SK-MEL-5 (cell line): ENCODE data around the gene CDCA7L. TPM values are rescaled to one million over a fixed set of nuclear protein-coding genes. Genes with fewer than 3 reads are reported as not detected.
A peak's percentile ranks its signal among the peaks of the same experiment; 100 is the strongest.
"Not testable (repeated sequence)": the region's sequence is repeated elsewhere in the genome, so short reads cannot be mapped to it uniquely, and the experiment has no call there.

Source experiments
- DNase-seq: peaks from one replicate; pipeline ENCODE4 v3.0.0-alpha.2; 2016; ENCODE audit warnings: low read depth, low spot score
- in situ Hi-C: cut with HindIII; loops from 2 replicates; pipeline ENCODE4 v1.10.0; 2016; ENCODE audit warnings: low sequenced_read_pairs, high pct_unique_total_duplicates, low pct_unique_long_range_greater_than_20kb
- total RNA-seq: library from RNA; depleted of rRNA; stranded (reverse); fragments of >200 nt; shearing (Covaris generic); gene quantifications from 2 replicates; pipeline ENCODE4 v1.2.3, GENCODE V29; 2014

Gene CDCA7L
- total RNA-seq, 1 experiment from 2014 or later = 94.3 TPM

DNA sequence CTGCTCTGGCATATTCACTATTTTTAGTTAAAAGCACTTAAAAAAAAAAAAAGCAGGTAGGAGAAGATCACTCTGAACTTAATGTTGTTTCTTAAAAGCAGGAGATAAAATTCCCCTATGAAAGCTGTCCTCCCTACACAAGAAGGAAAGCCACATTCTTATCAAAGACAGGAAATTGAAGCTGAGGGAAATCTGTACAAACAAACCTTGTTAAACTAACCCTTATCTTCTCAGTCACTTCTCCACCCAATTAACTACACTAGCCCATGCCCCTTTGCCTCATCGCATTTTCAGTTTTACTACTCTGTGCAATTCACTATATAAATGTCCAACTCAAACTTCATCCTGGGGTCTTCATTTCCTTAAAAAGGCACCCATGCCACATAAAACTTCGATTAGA is 2.7 kb upstream of the CDCA7L start:
- in situ Hi-C loops = no loop called here
- no peak for DNase-seq

DNA sequence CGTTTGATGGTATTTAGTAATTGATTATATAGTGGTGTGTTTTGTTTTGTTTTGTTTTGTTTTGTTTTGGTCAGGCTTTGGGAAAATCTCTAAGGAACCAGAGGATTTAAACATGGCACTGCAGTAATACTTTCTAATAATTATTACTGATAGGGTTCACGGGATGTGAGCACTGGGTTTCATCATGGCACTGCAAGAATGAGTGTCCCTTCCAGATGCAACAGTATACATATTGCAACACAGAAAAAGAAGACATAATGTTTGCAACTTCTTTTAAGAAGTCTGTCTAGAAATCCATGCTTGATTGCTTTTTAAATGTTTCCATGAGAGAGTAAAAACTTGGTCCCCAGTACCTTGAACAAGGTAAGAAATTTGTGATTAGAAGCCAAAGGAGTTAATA is 2.2 kb upstream of the CDCA7L start:
- no peak for DNase-seq
- in situ Hi-C loops = no loop called here

DNA sequence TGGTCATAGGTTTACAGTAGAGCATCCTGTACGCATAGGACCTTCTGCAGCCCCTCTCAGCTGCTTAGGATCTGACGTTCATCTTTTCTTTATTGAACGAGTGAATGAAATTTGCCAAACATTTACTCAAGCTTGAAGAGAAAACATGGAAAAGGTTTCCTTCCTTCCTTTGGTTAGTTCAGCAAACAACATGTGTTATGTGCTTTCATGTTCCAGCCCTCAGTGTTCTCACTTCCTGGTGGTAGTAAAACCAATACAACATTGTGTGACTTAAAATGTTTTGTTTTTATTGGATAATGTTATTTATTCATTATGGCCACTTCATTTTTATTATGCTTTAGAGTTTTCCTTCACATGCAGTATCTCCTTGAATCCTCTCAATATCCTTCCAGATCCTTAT is 1.4 kb upstream of the CDCA7L start:
- in situ Hi-C loops = no loop called here

DNA sequence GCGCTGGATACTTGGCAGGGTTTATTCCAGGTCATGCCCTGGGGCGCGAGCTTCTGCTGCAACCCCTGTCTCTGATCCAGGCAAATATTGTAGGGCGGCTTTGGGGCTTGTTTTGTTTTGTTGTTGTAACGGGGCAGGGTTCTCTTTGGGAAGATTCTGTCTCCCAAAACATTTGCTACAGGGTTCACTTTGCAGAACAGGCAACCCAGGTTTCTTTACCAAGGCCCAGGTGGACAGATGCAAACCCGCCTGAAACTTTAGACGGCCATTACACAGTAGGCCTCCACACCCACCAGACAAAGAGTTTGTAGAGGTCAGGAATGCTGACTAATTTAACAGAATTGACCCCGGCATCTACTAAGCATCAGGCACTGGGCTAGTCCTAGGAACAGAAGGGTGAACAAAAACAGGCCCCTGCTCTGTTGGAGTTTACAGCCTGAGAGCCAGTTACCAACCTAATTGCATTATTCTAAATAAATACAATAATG is 567 bp upstream of the CDCA7L start:
- no peak for DNase-seq
- in situ Hi-C loops = no loop called here

More for the DNA sequence above, 1.4 kb upstream of the CDCA7L start:
- no peak for DNase-seq

DNA sequence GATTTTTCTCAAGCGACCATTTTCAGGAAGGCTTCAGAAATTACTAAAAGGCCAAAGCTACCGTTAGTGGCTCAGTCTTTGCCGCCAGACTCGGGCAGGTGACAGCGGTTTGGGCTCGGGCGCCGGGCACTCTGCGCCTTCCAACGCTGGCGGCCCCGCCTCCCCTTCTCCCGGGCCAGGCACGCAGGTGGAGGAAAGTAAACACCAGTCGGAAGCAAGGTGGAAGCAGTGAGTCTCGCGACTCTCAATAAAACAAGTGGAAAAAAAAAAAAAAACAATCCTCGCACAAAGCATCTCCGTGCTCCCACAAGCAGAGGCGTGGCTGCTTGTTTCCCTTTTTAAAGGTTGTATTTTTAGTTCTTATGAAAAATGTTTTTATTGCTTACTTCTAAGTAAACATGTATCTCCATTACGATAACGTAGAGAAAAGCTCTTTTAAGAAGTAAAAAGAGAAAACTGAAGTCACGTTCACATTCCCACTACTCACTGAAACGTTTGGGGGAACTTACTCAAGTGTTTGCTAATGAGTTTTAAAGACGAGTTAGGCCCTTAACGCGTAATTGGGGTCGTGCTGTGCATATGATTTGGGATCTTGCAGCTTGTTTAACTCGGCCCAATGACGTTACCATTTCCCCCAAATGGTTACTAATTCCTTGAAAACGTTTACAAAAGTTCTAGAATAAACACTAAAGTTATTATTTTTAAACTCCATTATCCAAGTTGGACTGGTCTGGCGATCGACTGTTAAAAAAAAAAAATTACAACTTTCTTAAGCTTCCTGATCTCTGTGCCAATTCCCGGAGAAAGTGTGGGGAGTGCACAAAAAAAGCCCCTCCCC is 864 bp downstream of the CDCA7L start:
- in situ Hi-C loops = no loop called here

DNA sequence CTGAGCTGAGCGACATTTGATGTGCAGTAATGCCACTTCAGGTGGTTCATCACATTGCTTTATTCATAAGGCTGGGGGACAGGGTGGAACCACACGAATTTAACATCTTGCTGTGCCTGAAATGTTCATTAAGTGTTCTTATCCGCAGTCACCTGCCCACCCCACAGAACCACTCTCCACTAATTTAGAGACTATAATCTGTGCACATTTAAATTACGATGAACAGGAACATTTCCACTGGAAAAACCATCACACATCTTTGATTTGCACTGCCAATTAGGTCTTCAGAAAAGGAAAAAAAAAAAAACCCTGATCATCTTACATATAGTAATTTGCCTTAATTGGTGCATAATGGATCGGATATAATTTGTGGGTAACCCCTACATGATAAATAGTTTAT is 2.3 kb downstream of the CDCA7L start:
- DNase-seq = no peak
- in situ Hi-C loops = no loop called here

More for the DNA sequence above, 864 bp downstream of the CDCA7L start:
- peak; percentile 56 for DNase-seq

DNA sequence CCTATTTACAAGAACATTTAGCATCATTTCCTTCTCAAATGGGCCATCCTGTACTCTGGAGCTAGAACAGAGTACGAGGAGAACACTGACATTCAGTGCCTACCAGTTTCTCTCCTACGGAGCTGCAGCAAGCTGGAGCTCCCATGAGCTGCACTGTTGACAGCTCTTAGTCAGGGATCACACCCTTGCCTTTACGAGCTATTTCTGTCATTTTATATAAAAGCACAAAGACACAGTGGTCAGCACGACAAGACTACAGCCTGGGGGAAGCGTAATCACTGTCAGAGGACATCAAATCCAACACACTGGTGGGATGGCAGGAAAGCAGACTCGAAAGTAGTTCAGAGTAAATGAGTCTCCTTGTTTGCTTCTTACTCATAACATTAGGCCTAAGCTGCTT is 2.7 kb downstream of the CDCA7L start:
- in situ Hi-C loops = no loop called here
- DNase-seq = no peak

DNA sequence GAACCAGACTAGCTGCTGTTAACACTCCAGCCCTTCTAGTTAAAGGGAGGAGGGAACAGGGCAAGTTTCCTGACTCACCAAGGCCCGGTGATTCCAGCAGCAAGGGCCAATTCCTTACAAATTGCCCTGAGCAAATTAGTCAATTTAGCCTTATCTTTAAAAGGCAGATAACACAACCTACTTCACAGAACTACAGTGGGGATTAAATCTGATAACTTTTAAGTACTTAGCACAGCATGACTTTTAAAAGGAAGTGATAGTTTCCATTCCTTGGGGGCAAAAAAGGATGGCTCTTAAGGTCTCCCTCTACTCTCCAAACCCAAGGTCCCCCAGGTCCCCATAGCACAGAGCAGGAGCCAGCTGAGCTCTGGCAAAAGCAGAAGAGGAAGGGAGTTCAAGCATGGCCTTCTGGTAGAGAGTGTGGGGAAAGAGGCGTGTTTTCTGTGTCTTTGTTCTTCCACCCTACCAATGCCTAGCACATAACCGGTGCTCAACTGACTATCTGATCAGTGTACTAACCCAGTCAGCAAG is 4.0 kb downstream of the CDCA7L start:
- no peak for DNase-seq
- in situ Hi-C loops = no loop called here

DNA sequence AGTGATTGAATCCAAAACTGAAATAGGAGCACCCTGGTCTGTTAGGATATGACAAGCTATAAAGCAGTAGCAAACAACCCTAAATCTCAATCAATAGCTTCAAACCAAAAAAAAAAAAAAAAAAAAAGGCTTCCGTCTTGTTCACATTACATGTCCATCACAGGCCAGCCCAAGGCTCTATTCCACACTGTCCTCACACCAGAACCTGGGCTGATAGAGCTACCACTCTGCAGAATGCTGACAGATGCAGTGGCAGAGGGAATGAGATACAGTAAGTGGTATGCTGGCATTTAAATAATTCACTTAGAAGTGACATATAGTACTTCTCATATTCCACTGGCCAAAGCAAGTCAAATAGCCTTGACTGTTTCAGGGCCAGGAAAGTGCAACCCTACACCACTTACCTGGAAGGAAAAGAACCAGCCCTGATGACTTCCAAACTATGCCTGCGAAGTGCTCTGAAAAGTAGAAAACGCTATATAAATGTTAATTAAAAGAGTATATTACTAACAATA is 5.8 kb downstream of the CDCA7L start:
- no peak for DNase-seq
- in situ Hi-C loops = no loop called here

DNA sequence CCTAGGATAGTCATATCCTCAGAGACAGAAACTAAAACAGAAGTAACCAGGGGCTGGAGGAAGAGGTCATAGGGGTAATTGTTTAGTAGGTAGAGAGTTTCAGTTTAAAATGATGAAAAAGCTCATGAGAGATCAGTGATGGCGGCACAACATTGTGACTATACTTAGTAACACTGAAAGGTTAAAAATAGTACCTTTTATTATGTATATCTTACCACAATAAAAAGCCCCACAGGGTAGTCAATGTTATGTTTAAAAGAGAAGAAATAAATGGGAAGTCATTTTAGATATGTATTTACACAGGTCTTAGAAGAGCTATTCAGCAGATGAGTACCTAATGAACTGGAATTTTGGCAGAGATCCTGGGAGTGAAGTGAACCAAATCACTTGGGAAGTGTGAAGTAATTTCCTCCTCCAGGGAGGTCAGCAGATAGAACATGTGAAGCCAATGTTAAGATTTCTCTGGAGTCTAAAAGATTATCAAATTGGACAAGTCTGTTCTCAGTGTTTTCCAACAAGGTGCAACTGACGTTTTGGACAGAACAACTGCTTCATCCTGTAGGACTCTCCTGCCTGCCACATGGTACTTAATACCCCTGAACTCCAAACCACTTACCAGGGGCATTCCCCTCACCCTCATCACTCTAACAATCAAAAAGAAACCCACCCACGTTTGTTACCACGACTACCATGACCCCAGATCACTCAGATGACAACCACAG is 6.4 kb downstream of the CDCA7L start:
- no peak for DNase-seq

DNA sequence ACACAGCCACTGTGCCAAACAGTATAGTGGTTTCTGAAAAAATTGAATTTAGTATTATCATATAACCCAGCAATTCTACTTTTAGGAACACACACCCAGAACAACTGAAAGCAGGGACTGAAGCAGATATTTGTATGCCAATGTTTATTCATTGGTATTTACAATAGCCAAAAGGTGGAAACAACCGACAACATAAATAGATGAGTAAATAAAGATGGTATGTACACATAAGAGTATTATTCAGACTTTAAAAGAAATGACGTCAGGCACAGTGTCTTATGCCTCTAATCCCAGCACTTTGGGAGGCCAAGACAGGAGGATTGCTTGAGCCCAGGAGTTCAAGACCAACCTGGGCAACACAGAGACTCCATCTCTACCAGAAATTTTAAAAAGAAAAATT is 7.2 kb downstream of the CDCA7L start:
- DNase-seq = no peak

More for the DNA sequence above, 6.4 kb downstream of the CDCA7L start:
- in situ Hi-C loops = no loop called here

DNA sequence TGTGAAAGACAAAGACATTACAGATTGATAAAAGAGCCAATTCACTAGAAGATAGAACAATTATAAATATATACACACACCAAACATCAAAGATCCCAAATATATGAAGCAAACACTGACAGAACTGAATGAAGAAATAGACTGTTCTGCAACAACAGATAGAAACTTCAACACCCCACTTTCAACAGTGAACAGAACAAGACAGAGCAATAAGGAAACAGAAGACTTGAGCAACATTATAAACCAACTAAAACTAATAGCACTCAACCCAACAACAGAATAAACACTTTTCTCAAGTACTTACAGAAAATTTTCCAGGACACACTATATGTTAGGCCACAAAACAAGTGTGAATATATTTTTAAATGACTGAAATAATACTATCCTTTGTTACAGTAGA is 10.9 kb downstream of the CDCA7L start:
- DNase-seq = no peak
- in situ Hi-C loops = no loop called here

More for the DNA sequence above, 7.2 kb downstream of the CDCA7L start:
- in situ Hi-C loops = no loop called here

DNA sequence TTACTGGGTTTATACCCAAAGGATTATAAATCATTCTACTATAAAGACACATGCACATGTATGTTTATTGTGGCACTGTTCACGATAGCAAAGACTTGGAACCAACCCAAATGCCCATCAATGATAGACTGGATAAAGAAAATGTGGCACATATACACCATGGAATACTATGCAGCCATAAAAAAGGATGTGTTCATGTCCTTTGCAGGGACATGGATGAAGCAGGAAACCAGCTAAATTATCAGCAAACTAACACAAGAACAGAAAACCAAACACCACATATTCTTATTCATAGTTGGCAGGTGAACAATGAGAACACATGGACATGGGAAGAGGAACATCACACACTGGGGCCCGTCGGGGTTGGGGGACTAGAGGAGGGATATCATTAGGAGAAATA is 12.4 kb downstream of the CDCA7L start:
- in situ Hi-C loops = not testable (repeated sequence)

DNA sequence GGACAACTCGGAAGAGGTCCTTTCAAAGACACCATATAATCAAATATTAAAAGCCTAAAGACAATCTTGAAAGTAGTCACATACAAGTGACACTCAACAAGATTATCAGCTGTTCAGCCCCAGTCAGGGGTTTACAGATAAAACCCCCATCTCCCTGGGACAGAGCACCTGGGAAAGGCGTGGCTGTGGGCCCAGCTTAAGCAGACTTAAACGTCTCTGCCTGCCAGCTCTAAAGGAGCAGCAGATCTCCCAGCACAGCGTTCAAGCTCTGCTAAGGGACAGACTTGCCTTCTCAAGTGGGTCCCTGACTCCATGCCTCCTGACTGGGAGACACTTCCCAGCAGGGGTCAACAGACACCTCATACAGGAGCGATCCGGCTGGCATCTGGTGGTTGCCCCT is 18.0 kb downstream of the CDCA7L start:
- in situ Hi-C loops = no loop called here
- DNase-seq = no peak

More for the DNA sequence above, 12.4 kb downstream of the CDCA7L start:
- not testable (repeated sequence) for DNase-seq

DNA sequence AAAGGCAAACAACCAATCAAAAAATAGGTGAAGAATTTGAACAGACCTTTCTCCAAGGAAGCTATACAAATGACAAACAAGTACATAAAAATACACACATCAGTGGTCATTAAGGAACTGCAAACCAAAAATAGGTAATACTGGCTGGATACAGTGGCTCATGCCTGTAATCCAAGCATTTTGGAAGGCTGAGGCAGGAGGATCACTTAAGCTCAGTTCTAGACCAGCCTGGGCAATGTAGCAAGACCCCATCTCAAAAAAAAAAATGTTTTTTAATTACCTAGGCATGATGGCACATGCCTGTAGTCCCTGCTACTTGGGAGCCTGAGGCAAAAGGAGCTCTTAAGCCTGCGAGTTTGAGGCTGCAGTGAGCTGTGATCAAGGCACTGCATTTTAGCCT is 19.3 kb downstream of the CDCA7L start:
- no peak for DNase-seq
- in situ Hi-C loops = no loop called here

DNA sequence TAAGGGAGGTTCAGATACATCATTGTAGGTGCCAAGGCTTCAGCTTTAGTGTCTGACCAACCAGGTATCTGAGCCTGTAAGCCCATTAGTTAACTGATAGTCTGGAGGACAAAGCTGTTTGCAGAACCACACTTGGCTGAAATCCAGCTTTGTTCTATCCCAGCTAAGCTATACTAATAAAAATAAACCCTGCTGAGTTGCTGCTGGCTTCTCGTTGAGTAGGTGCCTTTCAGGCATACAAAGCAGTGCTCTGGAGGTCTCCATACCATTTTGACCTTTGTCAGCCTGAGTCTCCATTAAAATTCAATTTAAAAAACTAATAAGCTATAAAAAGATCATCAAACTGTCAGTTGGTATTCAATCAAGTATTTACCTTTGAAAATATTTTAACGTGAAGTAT is 22.0 kb downstream of the CDCA7L start:
- no peak for DNase-seq
- in situ Hi-C loops = no loop called here

DNA sequence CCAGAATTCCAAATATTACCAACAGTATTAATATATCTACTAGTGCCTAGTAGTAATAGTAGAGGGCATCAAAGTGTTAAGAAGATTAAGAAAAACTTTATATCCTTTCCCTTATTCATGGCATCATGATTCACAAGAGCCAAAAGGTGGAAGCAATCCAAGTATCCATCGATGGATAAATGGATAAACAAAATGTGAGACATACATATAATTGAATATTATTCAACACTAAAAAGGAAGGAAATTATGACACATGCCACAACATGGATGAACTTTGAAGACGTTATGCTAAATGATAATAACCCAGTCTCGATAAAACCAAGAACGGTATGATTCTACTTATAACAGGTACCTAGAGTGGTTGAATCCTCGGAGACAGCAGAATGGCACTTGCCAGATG is 23.1 kb downstream of the CDCA7L start:
- DNase-seq = no peak
- in situ Hi-C loops = no loop called here

DNA sequence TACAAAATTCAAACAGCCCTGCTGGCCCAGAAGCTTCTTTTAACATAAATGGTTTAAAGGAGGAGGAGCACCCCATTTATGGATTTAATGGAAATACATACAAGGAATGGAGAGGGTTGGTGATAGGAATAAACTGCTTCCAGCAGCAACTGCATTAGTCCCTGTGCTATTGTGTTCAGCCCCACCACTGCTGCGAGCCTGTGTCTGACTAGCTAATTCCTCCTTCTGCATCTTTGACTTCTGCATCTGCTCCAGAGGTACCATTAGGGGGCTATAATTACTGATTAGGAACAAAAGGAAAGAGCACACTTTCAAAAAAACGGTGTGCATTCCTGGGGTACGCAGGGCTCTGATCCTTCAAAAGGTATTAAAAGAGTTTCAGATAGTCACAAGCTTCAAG is 24.8 kb downstream of the CDCA7L start:
- in situ Hi-C loops = no loop called here
- DNase-seq = no peak
